Measurements from ENCODE around the gene GNAS-AS1.

- TF ChIP-seq POLR2A (IDR thresholded peaks at IDR 0.05; ENCODE audit: low read depth, low read length) (no peak), SPI1 (IDR thresholded peaks at IDR 0.05; ENCODE audit: low read depth, low read length) (no peak), POLR2AphosphoS5 (IDR thresholded peaks at IDR 0.05; ENCODE audit: low read depth, low read length) (no peak), TAF1 (IDR thresholded peaks at IDR 0.05; ENCODE audit: low read depth, low read length) (no peak), POU2F2 (IDR thresholded peaks at IDR 0.05; ENCODE audit: low read depth, low read length) (no peak)
Observed at GRCh38 chr20:58883241-58883691, 32.6 kb upstream of the GNAS-AS1 start.
